AG09319 (cell line): ENCODE data around the gene GSE1.

ENCODE experiments used
- DNase-seq: peaks from one replicate; pipeline ENCODE4 v3.0.0-alpha.2; 2010; ENCODE audit warnings: low read depth; ENCODE audit errors: extremely low read depth
- CTCF ChIP-seq: IDR thresholded peaks from 2 replicates; pipeline ENCODE4 v1.5.1; 2011; ENCODE audit warnings: low read depth, mild to moderate bottlenecking, inconsistent platforms, low read length, moderate library complexity

Gene GSE1

GRCh38 chr16:85667841-85668413 is 54.8 kb downstream of the GSE1 start:
- no peak for TF ChIP-seq CTCF
- DNase-seq, result no peak

GRCh38 chr16:85668676-85669424 is 55.7 kb downstream of the GSE1 start:
- TF ChIP-seq CTCF, result no peak
- no peak for DNase-seq

- TF ChIP-seq CTCF, result no peak
Measured at GRCh38 chr16:85670840-85671239, 57.7 kb downstream of the GSE1 start.

GRCh38 chr16:85673529-85674417 is 60.7 kb downstream of the GSE1 start:
- no peak for DNase-seq
- TF ChIP-seq CTCF, result no peak

More at GRCh38 chr16:85670840-85671239, 57.7 kb downstream of the GSE1 start:
- no peak for DNase-seq

GRCh38 chr16:85674418-85674755 is 61.3 kb downstream of the GSE1 start:
- TF ChIP-seq CTCF, result no peak
- DNase-seq, result no peak

GRCh38 chr16:85674828-85675227 is 61.7 kb downstream of the GSE1 start:
- no peak for DNase-seq
- no peak for TF ChIP-seq CTCF
